ENCODE measurements around the gene HEMK1. TPM values are rescaled to one million over a fixed set of nuclear protein-coding genes. Genes with fewer than 3 reads are reported as not detected.

HEMK1 gene
- total RNA-seq, 3 donors from 2014 or later = 19.7 to 29.9 (median 22.6) TPM

GRCh38 chr3:50586763-50587070 lies 17.4 kb downstream of the HEMK1 start:
- ATAC-seq = no peak
- intact Hi-C loops (cut with DNase I, micrococcal nuclease) = no loop called here
- peaks cover 4% of the 10 kb centered on the region for H3K4me1 ChIP-seq (ENCODE audit: low read depth)

GRCh38 chr3:50587373-50587772 lies 18.1 kb downstream of the HEMK1 start:
- intact Hi-C loops (cut with DNase I, micrococcal nuclease) = no loop called here
- DNase-seq = no peak
- peaks cover 6% of the 10 kb centered on the region for H3K4me1 ChIP-seq (ENCODE audit: low read depth)
- no peaks in the 10 kb centered on the region for H3K36me3 ChIP-seq (ENCODE audit: low read depth)
- H3K9me3 ChIP-seq = no peaks in the 10 kb centered on the region
- H3K4me3 ChIP-seq = no peak overlapping the region
- no peak for ATAC-seq
- no peak for TF ChIP-seq CTCF (IDR thresholded peaks at IDR 0.05)

More at GRCh38 chr3:50586763-50587070, 17.4 kb downstream of the HEMK1 start:
- H3K36me3 ChIP-seq (ENCODE audit: low read depth) = no peaks in the 10 kb centered on the region
- no peak overlapping the region for H3K4me3 ChIP-seq
- no peaks in the 10 kb centered on the region for H3K9me3 ChIP-seq
- no peak for DNase-seq
- no peak for TF ChIP-seq CTCF (IDR thresholded peaks at IDR 0.05)

GRCh38 chr3:50587806-50588758 lies 18.8 kb downstream of the HEMK1 start:
- peaks cover 12% of the 10 kb centered on the region for H3K4me1 ChIP-seq (ENCODE audit: low read depth)
- no peaks in the 10 kb centered on the region for H3K36me3 ChIP-seq (ENCODE audit: low read depth)
- ATAC-seq (peak; percentile 5), DNase-seq (peak in 1 of 3 donors; percentile 50)
- intact Hi-C loops (cut with DNase I, micrococcal nuclease) = no loop called here
- H3K4me3 ChIP-seq = no peak overlapping the region
- no peaks in the 10 kb centered on the region for H3K9me3 ChIP-seq
- TF ChIP-seq CTCF (IDR thresholded peaks at IDR 0.05) = no peak

GRCh38 chr3:50588759-50589433 lies 19.6 kb downstream of the HEMK1 start:
- TF ChIP-seq CTCF (IDR thresholded peaks at IDR 0.05) = no peak
- ATAC-seq (no peak), DNase-seq (no peak)
- Histone ChIP-seq H3K9me3 (no peaks in the 10 kb centered on the region), H3K4me1 (ENCODE audit: low read depth) (peaks cover 12% of the 10 kb centered on the region), H3K4me3 (no peak overlapping the region), H3K36me3 (ENCODE audit: low read depth) (no peaks in the 10 kb centered on the region)
- intact Hi-C loops (cut with DNase I, micrococcal nuclease) = no loop called here

GRCh38 chr3:50591196-50591741 lies 21.9 kb downstream of the HEMK1 start:
- no peak overlapping the region for H3K4me3 ChIP-seq
- no peaks in the 10 kb centered on the region for H3K36me3 ChIP-seq (ENCODE audit: low read depth)
- no peaks in the 10 kb centered on the region for H3K9me3 ChIP-seq
- intact Hi-C loops (cut with DNase I, micrococcal nuclease) = no loop called here
- DNase-seq = no peak
- peak; percentile 2 for ATAC-seq
- TF ChIP-seq CTCF (IDR thresholded peaks at IDR 0.05) = no peak
- H3K4me1 ChIP-seq (ENCODE audit: low read depth) = peaks cover 12% of the 10 kb centered on the region

Data from mucosa of descending colon (tissue), 3 donors.